Smooth muscle cell (in vitro differentiated cells): Measurements from ENCODE around the gene CGNL1. TPM values are rescaled to one million over a fixed set of nuclear protein-coding genes. Genes with fewer than 3 reads are reported as not detected.

Source experiments
- DNase-seq: peaks from one replicate; lab custom pipeline; 2025; ENCODE audit not compliant: unreplicated experiment; lab: John Stamatoyannopoulos, UW
- H2AFZ ChIP-seq: fragments of 200-600 bp; sonication (generic); 2 replicates; pipeline ENCODE4 v1.6.0; 2016; ENCODE audit warnings: antibody characterized with exemption, low read depth, mild to moderate bottlenecking
- H3F3A ChIP-seq: fragments of 200-600 bp; sonication (generic); 2 replicates; pipeline ENCODE4 v1.6.0; 2017; ENCODE audit warnings: antibody characterized with exemption, low read depth
- H3K27ac ChIP-seq: fragments of 200-600 bp; sonication (generic); 2 replicates; pipeline ENCODE4 v1.5.1; 2016; ENCODE audit warnings: low read depth, mild to moderate bottlenecking
- H3K27me3 ChIP-seq: fragments of 200-600 bp; sonication (generic); 2 replicates; pipeline ENCODE4 v1.6.1; 2016; ENCODE audit warnings: low read depth, mild to moderate bottlenecking
- H3K36me3 ChIP-seq: fragments of 200-600 bp; sonication (generic); 2 replicates; pipeline ENCODE4 v1.5.1; 2016; ENCODE audit warnings: low read depth
- H3K4me1 ChIP-seq: fragments of 200-600 bp; sonication (generic); 2 replicates; pipeline ENCODE4 v1.5.1; 2016; ENCODE audit warnings: low read depth
- H3K4me2 ChIP-seq: fragments of 200-600 bp; sonication (generic); 2 replicates; pipeline ENCODE4 v1.6.0; 2016; ENCODE audit warnings: mild to moderate bottlenecking
- H3K4me3 ChIP-seq: fragments of 200-600 bp; sonication (generic); 2 replicates; pipeline ENCODE4 v1.5.1; 2016; ENCODE audit warnings: mild to moderate bottlenecking
- H3K79me2 ChIP-seq: fragments of 200-600 bp; sonication (generic); 2 replicates; pipeline ENCODE4 v1.6.0; 2016; ENCODE audit warnings: low read depth, mild to moderate bottlenecking
- H3K9ac ChIP-seq: fragments of 200-600 bp; sonication (generic); 2 replicates; pipeline ENCODE4 v1.6.0; 2016; ENCODE audit warnings: low read depth
- H3K9me3 ChIP-seq: fragments of 200-600 bp; sonication (generic); replicated peaks from 2 replicates; pipeline ENCODE4 v1.5.1; 2016; ENCODE audit warnings: low read depth
- H4K20me1 ChIP-seq: fragments of 200-600 bp; sonication (generic); 2 replicates; pipeline ENCODE4 v1.6.0; 2016; ENCODE audit warnings: low read depth
- CTCF ChIP-seq: fragments of 200-600 bp; sonication (generic); IDR thresholded peaks from 2 replicates; pipeline ENCODE4 v1.5.1; 2017; ENCODE audit warnings: borderline replicate concordance, mild to moderate bottlenecking, antibody characterized with exemption; ENCODE audit not compliant: insufficient read depth, poor library complexity, severe bottlenecking
- whole genome bisulfite sequencing: methylation state at CpG from one replicate; pipeline ENCODE4 v1.1.7; 2016; ENCODE audit warnings: low lambda C conversion rate; 5-methylcytosine and 5-hydroxymethylcytosine counted together
- polyA plus RNA-seq: library from polyadenylated mRNA; unstranded; fragments of >200 nt; fragmentation: Nextera tagmentation; extraction: Ambion mirVana; gene quantifications from 2 replicates; pipeline ENCODE4 v1.2.1, GENCODE V29; 2016
- total RNA-seq: library from RNA; depleted of rRNA; stranded (reverse); fragments of >200 nt; gene quantifications from 2 replicates; pipeline ENCODE4 v1.2.3, GENCODE V29; 2014

The CGNL1 gene
- total and polyA plus RNA-seq, 2 experiments from 2014 or later = 4.2 to 9.5 TPM

- no peaks in the 10 kb centered on the region for H3K27me3 ChIP-seq
- no peak overlapping the region for H3K27ac ChIP-seq
- H3K4me3 ChIP-seq = no peak overlapping the region
- no peak overlapping the region for H3K9ac ChIP-seq
- no peaks in the 10 kb centered on the region for H4K20me1 ChIP-seq
- H3K36me3 ChIP-seq = no peaks in the 10 kb centered on the region
- no peak for DNase-seq
- peaks cover 3% of the 10 kb centered on the region for H3F3A ChIP-seq
- TF ChIP-seq CTCF = no peak
- H3K4me2 ChIP-seq = no peak overlapping the region
- H2AFZ ChIP-seq = no peak overlapping the region
- no peaks in the 10 kb centered on the region for H3K79me2 ChIP-seq
- H3K9me3 ChIP-seq = no peaks in the 10 kb centered on the region
- peaks cover 12% of the 10 kb centered on the region for H3K4me1 ChIP-seq
- 83% methylated on average over 7 of the region's 7 CpGs for WGBS
Measured at GRCh38 chr15:57354436-57355123, 21.7 kb upstream of the CGNL1 start.

- Histone ChIP-seq H3K79me2 (no peaks in the 10 kb centered on the region), H3K27me3 (no peaks in the 10 kb centered on the region), H3K36me3 (no peaks in the 10 kb centered on the region), H2AFZ (no peak overlapping the region), H3K4me1 (peaks cover 12% of the 10 kb centered on the region), H3K9me3 (no peaks in the 10 kb centered on the region), H3K4me2 (no peak overlapping the region), H3F3A (peaks cover 3% of the 10 kb centered on the region), H4K20me1 (no peaks in the 10 kb centered on the region), H3K9ac (no peak overlapping the region), H3K27ac (no peak overlapping the region), H3K4me3 (no peak overlapping the region)
- no peak for DNase-seq
- TF ChIP-seq CTCF = no peak
- WGBS = 97% methylated on average over 8 of the region's 8 CpGs
Measured at GRCh38 chr15:57355259-57355658, 21.0 kb upstream of the CGNL1 start.

- H3K9ac ChIP-seq = no peak overlapping the region
- TF ChIP-seq CTCF = no peak
Measured at GRCh38 chr15:57356178-57356577, 20.1 kb upstream of the CGNL1 start.

GRCh38 chr15:57356636-57357035 is 19.7 kb upstream of the CGNL1 start:
- Histone ChIP-seq H3K4me3 (no peak overlapping the region), H3K27me3 (no peaks in the 10 kb centered on the region), H4K20me1 (no peaks in the 10 kb centered on the region), H3K79me2 (no peaks in the 10 kb centered on the region), H3F3A (peaks cover 3% of the 10 kb centered on the region), H3K4me2 (peak overlapping the region; percentile 37), H3K27ac (peak overlapping the region; percentile 30), H3K4me1 (peaks cover 12% of the 10 kb centered on the region), H2AFZ (no peak overlapping the region), H3K9me3 (no peaks in the 10 kb centered on the region), H3K9ac (no peak overlapping the region), H3K36me3 (no peaks in the 10 kb centered on the region)
- TF ChIP-seq CTCF = no peak
- DNase-seq = no peak
- 15% methylated on average over 4 of the region's 4 CpGs for WGBS

More at GRCh38 chr15:57356178-57356577, 20.1 kb upstream of the CGNL1 start:
- Histone ChIP-seq H2AFZ (no peak overlapping the region), H3K4me3 (no peak overlapping the region), H3K27me3 (no peaks in the 10 kb centered on the region), H3K27ac (peak overlapping the region; percentile 30), H4K20me1 (no peaks in the 10 kb centered on the region), H3K4me2 (peak overlapping the region; percentile 37), H3K9me3 (no peaks in the 10 kb centered on the region), H3K4me1 (peaks cover 12% of the 10 kb centered on the region), H3K79me2 (no peaks in the 10 kb centered on the region), H3F3A (peaks cover 3% of the 10 kb centered on the region), H3K36me3 (no peaks in the 10 kb centered on the region)
- no peak for DNase-seq
